ENCODE measurements around the gene WWP2. TPM values are rescaled to one million over a fixed set of nuclear protein-coding genes. Genes with fewer than 3 reads are reported as not detected.
"Not testable (repeated sequence)": the region's sequence is repeated elsewhere in the genome, so short reads cannot be mapped to it uniquely, and the experiment has no call there.

Gene WWP2
- total RNA-seq, 1 experiment from 2014 or later = 12.0 TPM

- not testable (repeated sequence) for H3K27me3 ChIP-seq; H3K36me3 ChIP-seq; H3K4me1 ChIP-seq; H3K9me3 ChIP-seq (replicated peaks); H3K27ac ChIP-seq; DNase-seq; H3K4me3 ChIP-seq
These were observed 210.8 kb downstream of the WWP2 start for GRCh38 chr16:69972935-69973334.

GRCh38 chr16:69985196-69985595 lies 223.1 kb downstream of the WWP2 start:
- not testable (repeated sequence) for H3K4me3 ChIP-seq; H3K27me3 ChIP-seq; H3K9me3 ChIP-seq (replicated peaks); H3K36me3 ChIP-seq; H3K4me1 ChIP-seq; H3K27ac ChIP-seq; DNase-seq

Other genes with a start within 250 kb of the WWP2 start
- gene NFAT5, start 196.4 kb upstream of the WWP2 start, total RNA-seq (2014; rRNA removed; shearing (Covaris generic)) = 5.6 and 5.7 TPM in 2 replicates
- gene NQO1, start 35.8 kb upstream of the WWP2 start, total RNA-seq (2014; rRNA removed; shearing (Covaris generic)) = 13.0 and 14.6 TPM in 2 replicates
- 23.3 and 27.4 TPM in 2 replicates for gene NOB1, start 7.4 kb upstream of the WWP2 start, total RNA-seq (2014; rRNA removed; shearing (Covaris generic))
- gene CLEC18A, start 189.0 kb downstream of the WWP2 start, total RNA-seq (2014; rRNA removed; shearing (Covaris generic)) = 0.12 and 0.30 TPM in 2 replicates

All from SJCRH30 (cell line).